Neural progenitor cell (in vitro differentiated cells): Measurements from ENCODE around the gene PAX7. TPM values are rescaled to one million over a fixed set of nuclear protein-coding genes. Genes with fewer than 3 reads are reported as not detected.

Source experiments
- DNase-seq: peaks from one replicate; pipeline ENCODE4 v3.0.0-alpha.2; 2016; ENCODE audit warnings: low spot score
- H2AFZ ChIP-seq: fragments of 200-600 bp; sonication (generic); replicated peaks from 2 replicates; pipeline ENCODE4 v1.6.1; 2016; ENCODE audit warnings: antibody characterized with exemption
- H3F3A ChIP-seq: fragments of 200-600 bp; sonication (generic); 2 replicates; pipeline ENCODE4 v1.6.1; 2016; ENCODE audit warnings: antibody characterized with exemption, low read depth
- H3K27ac ChIP-seq: fragments of 200-600 bp; sonication (generic); 2 replicates; pipeline ENCODE4 v1.5.1; 2016; ENCODE audit warnings: mild to moderate bottlenecking
- H3K27me3 ChIP-seq: fragments of 200-600 bp; sonication (generic); 2 replicates; pipeline ENCODE4 v1.6.1; 2016; ENCODE audit warnings: mild to moderate bottlenecking, moderate library complexity
- H3K36me3 ChIP-seq: fragments of 200-600 bp; sonication (generic); 2 replicates; pipeline ENCODE4 v1.5.1; 2016
- H3K4me1 ChIP-seq: fragments of 200-600 bp; sonication (generic); 2 replicates; pipeline ENCODE4 v1.6.1; 2016; ENCODE audit warnings: mixed run types
- H3K4me2 ChIP-seq: fragments of 200-600 bp; sonication (generic); 2 replicates; pipeline ENCODE4 v1.6.1; 2016
- H3K4me3 ChIP-seq: fragments of 200-600 bp; sonication (generic); 2 replicates; pipeline ENCODE4 v1.5.1; 2016
- H3K79me2 ChIP-seq: fragments of 200-600 bp; sonication (generic); 2 replicates; pipeline ENCODE4 v1.6.1; 2016; ENCODE audit warnings: low read depth
- H3K9ac ChIP-seq: fragments of 200-600 bp; sonication (generic); 2 replicates; pipeline ENCODE4 v1.6.1; 2016
- H3K9me3 ChIP-seq: fragments of 200-600 bp; sonication (generic); 2 replicates; pipeline ENCODE4 v1.5.1; 2016; ENCODE audit warnings: low read depth
- H4K20me1 ChIP-seq: fragments of 200-600 bp; sonication (generic); 2 replicates; pipeline ENCODE4 v1.6.1; 2016; ENCODE audit warnings: low read depth
- H3K27ac Mint-ChIP-seq: 3 replicates; pipeline ENCODE4 v1.8.0; 2021; ENCODE audit warnings: mixed read lengths
- H3K27me3 Mint-ChIP-seq: 2 replicates; pipeline ENCODE4 v1.8.0; 2022; ENCODE audit warnings: low read depth, mild to moderate bottlenecking, inconsistent platforms, moderate library complexity, mixed read lengths; ENCODE audit not compliant: insufficient read depth
- H3K36me3 Mint-ChIP-seq: 3 replicates; pipeline ENCODE4 v1.8.0; 2021; ENCODE audit warnings: mixed read lengths
- H3K4me1 Mint-ChIP-seq: 3 replicates; pipeline ENCODE4 v1.8.0; 2021; ENCODE audit warnings: mixed read lengths
- H3K4me3 Mint-ChIP-seq: 3 replicates; pipeline ENCODE4 v1.8.0; 2021; ENCODE audit warnings: mild to moderate bottlenecking, moderate library complexity, mixed read lengths
- H3K9me3 Mint-ChIP-seq: 3 replicates; pipeline ENCODE4 v1.8.0; 2020; ENCODE audit warnings: mixed read lengths
- EZH2 ChIP-seq: fragments of 200-600 bp; sonication (generic); IDR thresholded peaks from 2 replicates; pipeline ENCODE4 v1.6.1; 2017; ENCODE audit warnings: antibody characterized with exemption, mild to moderate bottlenecking, moderate library complexity
- EZH2phosphoT487 ChIP-seq: fragments of 200-600 bp; sonication (generic); IDR thresholded peaks from 2 replicates; pipeline ENCODE4 v1.6.1; 2017; ENCODE audit warnings: antibody characterized with exemption
- total RNA-seq: library from RNA; depleted of rRNA; stranded (reverse); fragments of >200 nt; gene quantifications from 2 replicates; pipeline ENCODE4 v1.2.3, GENCODE V29; 2015; ENCODE audit warnings: low replicate concordance
- TF ChIP-seq, protein P1 (sequence below): fragments of 200-600 bp; sonication (generic); IDR thresholded peaks from 2 replicates; pipeline ENCODE4 v1.5.1; 2017; ENCODE audit warnings: antibody characterized with exemption, mild to moderate bottlenecking

Gene PAX7
- total RNA-seq, 1 donor from 2014 or later, result 0.06 TPM

DNA sequence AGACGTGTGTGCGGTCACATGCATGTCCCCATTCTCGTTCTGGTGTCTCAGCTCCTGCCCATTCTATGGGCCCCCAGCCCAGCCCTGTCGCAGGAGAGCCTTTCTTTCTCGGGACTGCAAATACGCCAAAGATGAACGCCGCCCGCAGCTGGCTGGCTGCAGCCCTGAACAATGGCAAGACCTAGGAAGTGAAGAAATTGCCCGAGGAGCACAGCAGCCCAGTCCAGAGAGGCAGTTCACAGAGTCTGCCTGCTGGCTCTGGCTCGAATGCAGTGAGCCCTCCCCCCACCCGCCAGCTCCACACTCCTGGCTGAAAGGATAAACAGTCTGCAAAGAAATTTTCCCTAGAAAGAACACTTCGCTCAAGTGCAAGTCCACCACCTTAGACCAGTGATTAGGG lies 23.3 kb downstream of the PAX7 start:
- H3F3A ChIP-seq, result peaks cover 85% of the 10 kb centered on the region
- Mint-ChIP-seq H3K4me3 (peak overlapping the region; percentile 6), H3K36me3 (no peaks in the 10 kb centered on the region), H3K9me3 (no peaks in the 10 kb centered on the region), H3K27ac (peak overlapping the region; percentile 74), H3K4me1 (peaks cover 86% of the 10 kb centered on the region), H3K27me3 (peaks cover 34% of the 10 kb centered on the region)
- no peak overlapping the region for H3K9ac ChIP-seq
- no peaks in the 10 kb centered on the region for H3K36me3 ChIP-seq
- H3K27me3 ChIP-seq, result peaks cover 100% of the 10 kb centered on the region
- DNase-seq, result peak; percentile 71
- no peak overlapping the region for H2AFZ ChIP-seq
- H3K9me3 ChIP-seq, result no peaks in the 10 kb centered on the region
- H3K27ac ChIP-seq, result no peak overlapping the region
- TF ChIP-seq EZH2phosphoT487 (no peak), EZH2 (no peak)
- TF ChIP-seq, protein P1, sequence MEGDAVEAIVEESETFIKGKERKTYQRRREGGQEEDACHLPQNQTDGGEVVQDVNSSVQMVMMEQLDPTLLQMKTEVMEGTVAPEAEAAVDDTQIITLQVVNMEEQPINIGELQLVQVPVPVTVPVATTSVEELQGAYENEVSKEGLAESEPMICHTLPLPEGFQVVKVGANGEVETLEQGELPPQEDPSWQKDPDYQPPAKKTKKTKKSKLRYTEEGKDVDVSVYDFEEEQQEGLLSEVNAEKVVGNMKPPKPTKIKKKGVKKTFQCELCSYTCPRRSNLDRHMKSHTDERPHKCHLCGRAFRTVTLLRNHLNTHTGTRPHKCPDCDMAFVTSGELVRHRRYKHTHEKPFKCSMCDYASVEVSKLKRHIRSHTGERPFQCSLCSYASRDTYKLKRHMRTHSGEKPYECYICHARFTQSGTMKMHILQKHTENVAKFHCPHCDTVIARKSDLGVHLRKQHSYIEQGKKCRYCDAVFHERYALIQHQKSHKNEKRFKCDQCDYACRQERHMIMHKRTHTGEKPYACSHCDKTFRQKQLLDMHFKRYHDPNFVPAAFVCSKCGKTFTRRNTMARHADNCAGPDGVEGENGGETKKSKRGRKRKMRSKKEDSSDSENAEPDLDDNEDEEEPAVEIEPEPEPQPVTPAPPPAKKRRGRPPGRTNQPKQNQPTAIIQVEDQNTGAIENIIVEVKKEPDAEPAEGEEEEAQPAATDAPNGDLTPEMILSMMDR, result no peak
- H3K4me3 ChIP-seq, result no peak overlapping the region
- H3K4me2 ChIP-seq, result peak overlapping the region; percentile 59
- H3K4me1 ChIP-seq, result peaks cover 62% of the 10 kb centered on the region
- H4K20me1 ChIP-seq, result peaks cover 96% of the 10 kb centered on the region
- H3K79me2 ChIP-seq, result no peaks in the 10 kb centered on the region

DNA sequence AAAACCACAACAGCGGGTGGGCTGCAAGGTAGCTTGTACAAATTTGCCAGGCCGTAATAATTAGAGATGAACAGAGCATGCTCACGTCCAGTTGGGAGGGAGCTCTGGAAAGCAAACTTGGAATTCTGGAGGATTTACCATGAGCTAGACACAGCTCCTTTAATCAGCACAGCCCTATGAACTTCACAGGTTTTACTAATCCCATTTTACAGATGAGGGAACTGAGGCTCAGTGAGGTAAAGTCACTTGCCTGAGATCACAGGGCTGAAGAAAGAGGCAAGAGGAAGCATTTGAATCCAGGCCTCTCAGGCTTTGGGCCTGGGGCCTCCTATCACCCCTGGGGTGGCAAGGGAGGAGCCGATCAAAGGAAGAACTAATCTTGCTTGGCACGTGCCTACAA lies 24.0 kb downstream of the PAX7 start:
- no peak for DNase-seq
- Histone ChIP-seq H3K79me2 (no peaks in the 10 kb centered on the region), H3K9me3 (no peaks in the 10 kb centered on the region), H3K4me3 (no peak overlapping the region), H3K36me3 (no peaks in the 10 kb centered on the region), H3K27me3 (peaks cover 100% of the 10 kb centered on the region), H3F3A (peaks cover 84% of the 10 kb centered on the region), H3K4me1 (peaks cover 61% of the 10 kb centered on the region), H3K27ac (no peak overlapping the region), H4K20me1 (peaks cover 96% of the 10 kb centered on the region), H3K9ac (no peak overlapping the region), H3K4me2 (peak overlapping the region; percentile 59), H2AFZ (no peak overlapping the region)
- H3K4me3 Mint-ChIP-seq, result peak overlapping the region; percentile 6
- H3K9me3 Mint-ChIP-seq, result no peaks in the 10 kb centered on the region
- H3K36me3 Mint-ChIP-seq, result no peaks in the 10 kb centered on the region
- no peak overlapping the region for H3K27ac Mint-ChIP-seq
- peaks cover 30% of the 10 kb centered on the region for H3K27me3 Mint-ChIP-seq
- TF ChIP-seq EZH2 (no peak), EZH2phosphoT487 (no peak)
- TF ChIP-seq, protein P1, result no peak
- peaks cover 84% of the 10 kb centered on the region for H3K4me1 Mint-ChIP-seq

DNA sequence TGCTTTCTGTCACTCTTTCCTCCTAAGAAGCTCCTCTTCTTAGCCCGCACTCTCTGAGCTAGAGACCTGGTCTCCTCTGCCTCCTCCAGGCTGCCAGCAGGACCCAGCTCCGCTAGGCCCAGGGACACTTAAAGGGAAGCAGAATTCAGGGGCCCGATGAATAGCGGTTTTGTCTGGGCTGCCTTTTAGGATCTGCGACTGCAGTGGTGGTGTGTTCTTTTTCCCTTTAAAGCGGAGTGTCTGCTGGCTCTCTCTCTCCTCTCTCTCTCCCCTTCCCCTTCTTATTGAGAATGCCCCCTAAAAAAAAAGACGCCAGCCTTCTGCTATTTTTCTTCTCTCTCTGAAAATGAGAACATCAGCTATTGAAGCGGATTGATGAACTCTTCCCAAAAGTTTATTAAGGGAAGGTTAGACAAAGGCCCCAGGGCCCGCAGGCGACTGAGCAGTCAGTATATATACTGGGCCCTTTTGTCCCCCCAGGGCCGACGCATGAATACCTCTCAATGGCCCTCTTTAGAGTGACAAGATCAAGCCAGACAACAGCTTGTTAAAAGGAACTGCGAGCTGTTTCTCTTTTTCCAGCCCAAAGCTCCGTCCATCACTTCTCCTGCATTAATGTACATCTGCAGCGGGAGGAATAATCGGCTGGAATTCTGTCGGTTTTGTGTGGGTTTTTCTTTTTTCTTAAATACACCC lies 27.0 kb downstream of the PAX7 start:
- Histone ChIP-seq H3K9ac (no peak overlapping the region), H3K36me3 (no peaks in the 10 kb centered on the region), H3F3A (peaks cover 61% of the 10 kb centered on the region), H2AFZ (no peak overlapping the region), H3K4me3 (peak overlapping the region; percentile 4), H3K9me3 (no peaks in the 10 kb centered on the region), H3K4me2 (peak overlapping the region; percentile 67), H4K20me1 (peaks cover 90% of the 10 kb centered on the region), H3K79me2 (no peaks in the 10 kb centered on the region), H3K27me3 (peaks cover 100% of the 10 kb centered on the region), H3K4me1 (peaks cover 48% of the 10 kb centered on the region), H3K27ac (no peak overlapping the region)
- Mint-ChIP-seq H3K4me1 (peaks cover 83% of the 10 kb centered on the region), H3K36me3 (no peaks in the 10 kb centered on the region), H3K27ac (peak overlapping the region; percentile 96), H3K27me3 (peaks cover 15% of the 10 kb centered on the region), H3K9me3 (no peaks in the 10 kb centered on the region), H3K4me3 (peak overlapping the region; percentile 76)
- TF ChIP-seq, protein P1, result no peak
- TF ChIP-seq EZH2phosphoT487, result peak; percentile 77
- peak; percentile 40 for TF ChIP-seq EZH2
- peak; percentile 80 for DNase-seq
